GM13977 (cell line): ENCODE measurements around the gene POU2AF1.

Source experiments
- DNase-seq: peaks from one replicate; pipeline ENCODE4 v3.0.0; 2012; ENCODE audit warnings: low spot score
- in situ Hi-C: fragments of 300-500 bp; cut with MboI; formaldehyde crosslinking; loops from one replicate; pipeline ENCODE4 v1.12.0; 2022; ENCODE audit warnings: low sequenced_read_pairs, low pct_unique_long_range_greater_than_20kb, mixed read lengths, inconsistent platforms; ENCODE audit not compliant: unreplicated experiment
- TF ChIP-seq, protein P1 (sequence below): IDR thresholded peaks from 2 replicates; pipeline ENCODE4 v1.5.1; 2012; ENCODE audit warnings: mild to moderate bottlenecking, control low read depth; ENCODE audit not compliant: insufficient read depth; ENCODE audit errors: extremely low read depth, missing control alignments

POU2AF1 gene

DNA sequence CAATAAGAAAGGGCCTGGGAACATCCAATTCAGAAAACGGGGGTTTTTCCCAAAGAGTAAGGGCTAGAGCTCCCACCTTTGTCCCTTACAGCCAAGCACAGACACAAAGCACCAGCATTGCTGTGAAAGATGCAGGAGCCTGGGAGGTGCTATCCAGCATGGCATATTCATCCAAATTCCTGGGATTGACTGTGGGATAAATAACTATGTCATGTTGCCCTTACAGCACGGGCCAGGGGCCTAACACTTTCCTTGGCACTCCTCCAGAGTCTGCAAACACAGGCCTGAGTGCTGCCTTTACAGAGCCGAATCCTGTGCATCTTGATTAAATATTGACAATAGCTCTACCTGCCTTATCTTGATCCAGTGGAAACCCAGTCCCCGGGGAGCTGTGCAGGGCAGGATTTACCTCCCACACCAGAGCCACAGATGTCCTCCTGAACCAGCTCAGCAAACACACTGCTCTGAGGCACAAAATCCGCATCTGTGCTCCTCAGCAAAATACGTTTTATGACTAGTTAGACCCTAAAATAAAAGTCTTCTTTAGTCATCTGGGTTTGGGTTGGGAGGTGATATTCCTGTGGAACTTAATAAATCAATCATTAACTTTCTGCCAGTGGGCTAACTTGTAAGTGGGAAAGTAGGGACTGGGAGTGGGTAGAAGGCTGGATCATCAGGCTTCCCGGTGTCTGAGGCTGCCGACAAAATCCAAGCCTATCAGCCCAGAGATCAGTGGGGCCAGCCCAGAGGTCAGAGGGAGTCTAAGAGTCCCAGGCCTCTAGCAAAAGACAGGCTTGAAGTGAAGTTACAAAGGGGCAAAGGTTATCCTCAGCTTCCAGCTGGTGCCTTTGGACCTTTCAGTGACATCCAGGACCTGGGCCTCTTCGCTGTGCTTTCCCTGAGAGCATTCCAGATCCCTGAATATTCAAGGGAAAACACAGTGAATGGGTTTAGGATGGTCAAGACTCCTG lies 44.3 kb downstream of the POU2AF1 start:
- no peak for DNase-seq

DNA sequence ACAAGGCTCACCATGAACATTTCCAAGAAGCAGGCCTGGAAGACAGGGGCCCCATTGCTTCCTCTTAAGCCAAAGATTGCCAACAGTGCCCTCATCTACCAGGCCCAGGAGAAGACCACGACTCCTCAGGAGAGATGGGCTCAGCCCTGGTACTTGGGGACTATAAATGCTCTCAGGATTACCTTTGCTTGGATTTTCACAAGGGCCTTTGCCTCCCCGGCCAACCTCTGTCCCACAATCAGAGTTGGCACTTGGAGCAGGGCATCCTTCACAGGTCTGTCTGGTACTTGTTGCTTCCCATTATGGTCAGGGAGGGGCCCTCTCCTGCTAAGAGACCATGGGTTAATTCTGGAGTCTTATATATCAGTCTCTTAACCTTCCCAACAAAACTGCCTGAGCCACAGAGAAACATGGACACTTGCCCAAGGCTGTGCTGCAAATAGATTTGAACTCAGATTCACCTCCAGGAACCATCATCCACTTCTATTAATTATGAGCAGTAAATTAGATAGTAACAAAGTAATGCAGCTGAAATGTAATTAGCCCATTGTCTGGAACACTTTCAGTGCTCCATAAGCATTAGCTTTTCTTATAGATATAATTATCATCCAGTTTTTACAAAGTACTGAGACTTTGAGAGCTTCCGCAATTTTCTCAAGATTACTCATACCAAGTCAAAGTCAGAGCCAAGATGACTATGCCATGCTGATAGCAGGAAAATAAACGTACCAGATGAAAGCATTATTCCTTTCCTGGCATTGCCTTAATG lies 47.2 kb downstream of the POU2AF1 start:
- TF ChIP-seq, protein P1, sequence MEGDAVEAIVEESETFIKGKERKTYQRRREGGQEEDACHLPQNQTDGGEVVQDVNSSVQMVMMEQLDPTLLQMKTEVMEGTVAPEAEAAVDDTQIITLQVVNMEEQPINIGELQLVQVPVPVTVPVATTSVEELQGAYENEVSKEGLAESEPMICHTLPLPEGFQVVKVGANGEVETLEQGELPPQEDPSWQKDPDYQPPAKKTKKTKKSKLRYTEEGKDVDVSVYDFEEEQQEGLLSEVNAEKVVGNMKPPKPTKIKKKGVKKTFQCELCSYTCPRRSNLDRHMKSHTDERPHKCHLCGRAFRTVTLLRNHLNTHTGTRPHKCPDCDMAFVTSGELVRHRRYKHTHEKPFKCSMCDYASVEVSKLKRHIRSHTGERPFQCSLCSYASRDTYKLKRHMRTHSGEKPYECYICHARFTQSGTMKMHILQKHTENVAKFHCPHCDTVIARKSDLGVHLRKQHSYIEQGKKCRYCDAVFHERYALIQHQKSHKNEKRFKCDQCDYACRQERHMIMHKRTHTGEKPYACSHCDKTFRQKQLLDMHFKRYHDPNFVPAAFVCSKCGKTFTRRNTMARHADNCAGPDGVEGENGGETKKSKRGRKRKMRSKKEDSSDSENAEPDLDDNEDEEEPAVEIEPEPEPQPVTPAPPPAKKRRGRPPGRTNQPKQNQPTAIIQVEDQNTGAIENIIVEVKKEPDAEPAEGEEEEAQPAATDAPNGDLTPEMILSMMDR = no peak
- in situ Hi-C loops = no loop called here
- DNase-seq = no peak

More for the DNA sequence above, 44.3 kb downstream of the POU2AF1 start:
- in situ Hi-C loops = no loop called here
- TF ChIP-seq, protein P1 = no peak

DNA sequence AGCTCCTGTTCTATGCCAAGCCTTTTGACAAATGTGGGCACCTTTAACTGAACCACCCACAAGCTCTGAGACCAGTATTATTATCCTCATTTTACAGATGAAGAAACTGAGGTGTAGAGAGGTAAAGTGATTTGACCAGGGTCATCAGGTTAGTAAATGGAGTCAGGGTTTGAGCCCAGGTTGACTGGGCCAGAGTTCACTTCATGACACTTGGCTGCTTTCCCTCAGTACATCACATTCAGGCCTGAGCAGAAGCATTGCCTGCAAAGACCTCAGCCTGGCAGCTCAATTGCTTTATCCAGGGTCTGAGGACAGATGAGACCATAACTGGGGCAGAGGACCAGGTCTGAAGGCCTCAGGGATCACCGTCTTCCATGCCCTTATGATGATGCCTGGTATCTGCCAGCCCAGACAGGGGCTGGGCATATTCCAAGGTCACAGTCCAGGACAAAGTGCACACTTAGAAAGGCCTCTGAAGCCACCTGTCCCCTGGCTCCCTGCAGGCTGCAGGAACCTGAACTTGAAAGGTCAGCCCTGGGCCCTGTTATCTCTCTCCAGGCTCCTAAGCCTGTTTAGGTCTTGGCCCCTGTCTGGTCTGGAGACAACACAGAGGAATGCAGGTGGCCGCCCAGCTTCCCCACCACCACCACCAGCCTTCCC lies 48.7 kb downstream of the POU2AF1 start:
- in situ Hi-C loops = no loop called here
- TF ChIP-seq, protein P1 = no peak

DNA sequence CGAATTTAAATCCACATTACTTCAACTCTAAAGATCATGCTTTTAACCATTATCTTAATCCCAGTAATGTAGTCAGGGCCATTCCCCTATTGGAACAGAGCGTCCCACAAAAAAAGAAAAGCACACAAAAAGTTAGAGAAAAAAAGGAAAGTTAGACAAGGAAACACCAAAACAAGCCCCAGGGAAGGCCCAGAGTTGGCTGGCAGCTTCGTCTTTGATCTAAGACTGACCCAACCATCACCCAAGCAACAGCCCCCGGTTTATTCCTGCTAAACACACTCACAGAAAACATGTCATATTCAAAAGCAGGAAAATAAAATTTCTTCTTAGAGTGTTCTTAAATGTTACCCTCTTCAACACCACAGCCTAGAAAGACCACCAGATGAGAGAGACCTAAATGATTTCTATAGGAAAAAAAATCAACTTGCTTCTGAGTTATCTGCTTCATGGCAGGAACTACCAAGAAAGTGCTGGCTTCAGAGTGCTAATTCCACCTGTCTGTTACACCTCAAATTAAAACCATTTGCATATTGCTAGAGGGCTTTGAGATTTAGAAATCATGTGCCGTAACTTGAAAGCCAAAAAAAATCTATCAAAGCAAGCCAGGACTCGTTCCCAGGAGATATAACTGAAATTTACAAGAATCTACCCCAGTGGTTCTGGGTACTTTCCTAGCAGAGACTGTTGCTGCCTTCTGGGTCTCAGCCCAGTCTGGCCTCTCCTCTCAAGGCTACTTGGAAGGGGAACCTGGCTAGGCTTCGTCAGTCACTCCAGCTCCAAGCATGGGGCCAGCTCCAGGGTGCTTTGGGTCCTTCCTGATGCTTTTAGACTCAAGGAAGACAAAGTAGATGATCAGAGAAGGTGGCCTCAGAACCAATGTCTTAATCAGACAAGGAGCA lies 49.5 kb downstream of the POU2AF1 start:
- in situ Hi-C loops = no loop called here
- TF ChIP-seq, protein P1 = no peak
- DNase-seq = no peak

More for the DNA sequence above, 48.7 kb downstream of the POU2AF1 start:
- DNase-seq = no peak

DNA sequence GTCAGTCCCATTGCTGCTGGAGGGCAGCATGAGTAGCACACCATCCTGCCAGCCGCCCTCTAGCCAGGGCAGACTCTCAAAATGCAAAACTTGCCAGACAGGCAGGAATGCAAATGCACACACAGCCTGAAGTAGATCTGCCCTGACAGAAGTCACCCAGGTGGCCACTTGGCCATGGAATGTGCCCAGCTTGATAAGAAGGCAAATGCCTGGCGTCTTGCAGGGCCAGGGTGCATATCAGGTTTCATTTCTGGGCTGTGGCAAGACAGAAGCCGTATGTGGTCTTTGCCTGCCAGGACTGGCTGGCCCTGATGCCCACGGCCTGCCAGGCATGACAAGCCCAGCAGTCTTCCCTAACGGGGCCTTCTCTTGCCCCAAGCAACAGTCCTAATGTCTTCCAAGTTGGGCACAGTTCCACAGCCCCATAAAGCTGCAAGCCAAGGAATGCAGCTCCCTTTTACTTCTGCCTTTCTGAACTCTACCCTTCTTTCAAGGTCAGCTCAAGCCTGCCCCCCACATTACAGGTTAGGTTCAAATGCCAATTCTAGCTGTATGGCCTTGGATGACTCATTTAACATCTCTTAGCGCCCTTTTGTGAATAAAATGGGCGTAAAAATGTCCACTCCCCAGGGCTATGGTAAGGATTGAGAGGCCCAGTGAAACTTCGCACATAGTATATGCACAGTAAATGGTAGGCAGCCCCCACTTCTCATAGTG lies 51.0 kb downstream of the POU2AF1 start:
- TF ChIP-seq, protein P1 = no peak
- in situ Hi-C loops = no loop called here
- DNase-seq = no peak
